ENCODE data around the gene ZNF148.

The ZNF148 gene

DNA sequence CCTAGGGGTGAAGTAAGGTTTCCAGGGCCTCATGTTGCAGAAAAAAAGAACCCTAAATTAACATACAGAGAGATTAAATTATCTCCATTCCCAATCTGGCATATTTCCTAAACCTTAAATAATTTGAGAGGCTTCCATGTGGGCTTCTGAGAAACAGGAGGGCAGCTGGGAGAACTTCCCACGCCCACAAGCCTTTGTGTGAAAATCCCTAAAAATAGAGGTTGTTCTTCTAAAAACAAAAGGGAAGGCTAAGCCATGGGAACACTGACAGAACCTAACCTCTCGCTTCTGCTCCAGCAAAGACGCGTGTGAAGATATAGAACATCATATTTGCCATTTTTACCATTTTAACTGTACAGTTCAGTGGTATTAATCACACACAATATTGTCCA lies 161.8 kb downstream of the ZNF148 start:
- no peak for DNase-seq

DNA sequence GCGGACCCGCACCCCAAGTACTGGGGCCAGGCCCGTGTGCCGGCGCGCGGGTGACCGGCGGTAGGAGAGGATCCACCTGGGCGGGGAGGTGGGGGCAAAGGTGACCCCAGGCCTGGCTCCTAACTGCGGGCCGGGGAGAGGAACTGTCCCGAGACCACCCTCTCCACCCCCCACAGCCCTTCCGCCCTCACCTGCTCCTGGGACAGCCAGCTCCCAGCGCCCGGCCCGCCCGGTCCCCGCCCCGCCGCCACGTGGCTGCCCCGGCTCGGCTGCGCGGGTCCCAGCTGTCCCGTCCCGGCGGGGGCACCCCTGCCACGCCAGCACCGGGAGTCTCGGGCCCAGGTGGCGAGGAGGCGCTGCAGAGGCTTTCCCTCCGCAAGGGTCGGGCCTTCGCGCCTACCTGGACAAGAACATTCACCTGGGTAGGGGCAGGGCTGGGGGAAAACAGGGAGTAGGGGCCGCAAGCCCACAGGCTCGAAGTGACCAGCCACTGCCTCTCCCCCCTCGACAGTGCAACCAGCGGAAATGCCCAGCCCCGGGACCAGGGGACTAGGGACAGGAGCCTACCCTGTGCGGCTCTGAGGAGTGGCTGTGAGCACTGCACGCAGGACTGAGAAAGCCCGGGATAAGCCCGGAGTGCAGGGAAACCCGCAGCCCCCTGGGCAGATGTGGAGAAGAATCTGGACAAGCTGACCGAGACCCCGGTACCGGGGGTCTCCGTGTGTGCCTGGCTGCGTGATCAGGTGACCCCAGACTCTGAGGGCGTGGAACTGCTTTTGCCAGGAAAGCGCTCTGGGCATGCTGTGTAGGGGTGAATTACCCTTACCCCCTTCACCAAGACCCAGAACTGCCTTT lies 162.4 kb downstream of the ZNF148 start, which contains the start of gene SLC12A8:
Gene SLC12A8 (minus strand): TSS at position 240 of the 855 bp plus-strand sequence. CDS start 1,399 bp downstream, outside the sequence.
- no peak for DNase-seq

- no peak for DNase-seq
Observed at GRCh38 chr3:125212091-125212508, 163.0 kb downstream of the ZNF148 start.

GRCh38 chr3:125211523-125212090 lies 163.5 kb downstream of the ZNF148 start:
- DNase-seq: no peak

GRCh38 chr3:125207949-125208568 lies 167.1 kb downstream of the ZNF148 start:
- no peak for DNase-seq

DNA sequence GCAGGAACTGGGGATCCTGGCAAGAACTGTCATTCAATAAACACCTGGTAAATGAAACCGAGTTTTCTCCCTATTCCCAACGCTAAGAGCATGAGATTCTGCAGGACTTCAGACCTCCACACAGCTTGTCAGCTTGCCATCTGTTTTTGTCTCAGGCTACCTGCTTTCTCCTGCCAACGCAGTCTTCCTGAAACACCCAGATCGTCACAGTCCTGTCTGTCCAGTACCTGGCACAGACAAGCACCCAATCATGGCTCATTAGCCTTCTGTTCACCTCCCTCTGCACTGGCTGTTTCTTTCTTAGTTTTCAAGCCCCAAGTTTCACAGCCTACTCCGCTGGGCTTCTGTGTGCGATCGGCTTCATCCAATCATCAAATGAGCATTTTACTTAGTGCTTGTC lies 167.6 kb downstream of the ZNF148 start:
- no peak for DNase-seq

- DNase-seq: no peak
Observed at GRCh38 chr3:125206934-125207333, 168.2 kb downstream of the ZNF148 start.

GRCh38 chr3:125203731-125204130 lies 171.4 kb downstream of the ZNF148 start:
- DNase-seq: no peak

GRCh38 chr3:125202197-125202596 lies 172.9 kb downstream of the ZNF148 start:
- DNase-seq: peak; percentile 49 to 75

DNA sequence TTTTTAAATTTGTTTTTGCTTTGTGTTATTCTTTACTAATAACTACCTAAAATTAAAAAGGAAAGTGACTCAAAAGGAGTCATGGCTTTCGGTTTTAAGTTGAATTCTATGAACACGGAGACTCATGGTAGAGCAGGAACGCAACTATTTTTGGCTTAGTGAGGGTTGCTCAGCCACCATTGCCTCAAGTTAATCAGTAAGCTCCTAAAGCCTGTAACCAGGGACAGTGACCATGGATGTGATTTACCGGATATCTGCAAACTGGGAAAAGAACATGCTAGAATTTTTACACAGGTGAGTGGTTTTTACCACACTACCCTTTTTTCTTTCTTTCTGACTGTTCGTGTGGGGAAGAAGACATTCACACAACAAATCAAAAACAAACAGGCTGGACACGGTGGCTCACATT lies 174.4 kb downstream of the ZNF148 start:
- no peak for DNase-seq

- no peak for DNase-seq
Observed at GRCh38 chr3:125194849-125195601, 180.1 kb downstream of the ZNF148 start.

GRCh38 chr3:125194061-125194848 lies 180.9 kb downstream of the ZNF148 start:
- no peak for DNase-seq

- DNase-seq: no peak
Observed at GRCh38 chr3:125192190-125193035, 182.7 kb downstream of the ZNF148 start.

- DNase-seq: no peak
Observed at GRCh38 chr3:125191730-125192129, 183.4 kb downstream of the ZNF148 start.

GRCh38 chr3:125191256-125191655 lies 183.9 kb downstream of the ZNF148 start:
- DNase-seq: no peak

DNA sequence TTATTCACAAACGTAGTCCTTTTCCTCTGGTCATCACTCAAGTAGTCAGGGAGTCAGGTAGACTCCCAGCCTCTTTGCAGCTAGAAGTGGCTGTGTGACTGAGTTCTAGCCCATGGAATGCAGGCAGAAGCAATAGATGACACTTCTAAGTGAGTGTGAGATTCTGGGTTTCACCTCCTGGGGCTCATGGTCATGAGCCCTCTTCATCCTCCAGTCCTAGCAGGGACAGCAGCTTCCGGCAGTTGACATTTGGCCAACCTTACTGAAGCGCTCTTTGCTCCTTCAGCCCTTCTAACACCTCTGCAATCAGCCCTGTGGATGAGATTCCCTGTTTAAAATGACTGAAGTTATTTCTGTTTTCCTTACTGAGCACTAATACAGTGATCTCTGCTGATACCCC lies 184.3 kb downstream of the ZNF148 start:
- no peak for DNase-seq

GRCh38 chr3:125189378-125190165 lies 185.6 kb downstream of the ZNF148 start:
- DNase-seq: no peak

DNA sequence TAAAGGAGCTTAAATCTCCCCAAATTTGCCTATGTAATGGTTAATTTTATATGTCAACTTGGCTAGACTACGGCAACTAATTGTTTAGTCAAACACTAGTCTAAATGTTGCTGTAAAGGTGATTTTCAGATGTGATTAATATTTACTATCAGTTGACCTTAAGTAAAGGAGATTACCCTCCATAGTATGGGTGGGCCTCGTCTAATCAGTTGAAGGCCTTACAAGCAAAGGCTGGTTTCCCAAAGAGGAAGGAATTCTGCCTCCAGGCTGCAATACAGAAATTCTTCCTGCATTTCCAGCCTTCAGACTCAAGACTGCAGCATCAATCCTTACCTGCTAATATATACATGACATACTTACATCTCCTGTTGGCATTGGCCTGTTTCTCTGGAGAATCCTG lies 186.2 kb downstream of the ZNF148 start:
- no peak for DNase-seq

- DNase-seq: no peak
Observed at GRCh38 chr3:125187599-125187910, 187.6 kb downstream of the ZNF148 start.

DNA sequence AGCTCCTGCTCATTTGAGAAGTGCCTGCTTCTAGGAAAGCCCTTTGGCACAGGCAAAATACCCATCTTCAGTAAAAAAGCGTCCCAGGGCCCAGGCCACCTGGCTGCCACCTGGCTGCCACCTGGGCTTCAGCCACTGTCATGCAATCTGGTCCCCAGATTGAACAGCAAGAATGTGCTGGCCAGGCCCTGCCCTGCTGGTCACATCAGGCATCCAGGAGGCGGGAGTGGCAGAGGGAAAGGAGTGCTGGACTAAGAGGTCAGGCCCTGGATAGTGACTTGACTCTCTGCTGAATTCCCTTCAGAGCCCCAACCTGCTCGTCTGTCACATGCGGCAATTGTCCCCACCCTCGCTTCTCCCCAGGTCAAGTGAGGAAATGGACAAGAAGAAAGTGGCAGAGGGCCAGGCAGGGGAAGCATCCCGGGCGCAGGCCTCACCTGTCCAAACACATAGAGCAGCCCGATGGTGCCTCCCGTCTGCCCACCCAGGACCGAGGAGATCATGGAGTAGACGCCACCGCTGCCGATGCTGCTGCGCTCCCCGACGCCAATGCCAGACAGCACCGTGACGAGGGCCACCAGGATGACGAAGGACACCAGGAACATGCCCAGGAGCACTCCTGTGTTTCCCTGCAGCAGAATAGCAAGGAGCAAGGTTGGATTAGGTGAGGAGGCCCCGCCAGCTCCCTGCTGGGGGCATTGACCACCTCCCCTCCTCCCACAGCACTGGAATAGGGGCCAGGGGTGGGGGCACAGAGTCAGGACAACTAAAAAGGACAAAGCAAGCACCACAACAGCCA lies 188.1 kb downstream of the ZNF148 start:
- no peak for DNase-seq

Measured in Kasumi-1 (cell line).